HepG2 (cell line): Measurements from ENCODE around the gene EFHC2. TPM values are rescaled to one million over a fixed set of nuclear protein-coding genes. Genes with fewer than 3 reads are reported as not detected.

Experiments
- ATAC-seq: fragments of 200-7000 bp; cut with Tn5 transposase; 3 replicates; pipeline ENCODE4 v1.9.1; 2020; ENCODE audit warnings: mild to moderate bottlenecking, moderate library complexity
- BruUV-seq: library from RNA; stranded (reverse); fragments of 400-500 nt; replicated peaks from 2 replicates; lab custom pipeline; 2021; lab: Mats Ljungman, UMichigan
- CTCF ChIA-PET: fragments of 300-600 bp; formaldehyde crosslinking; extraction: SDS; loops from one replicate; lab custom pipeline; 2021; ENCODE audit warnings: low total read pairs, inconsistent platforms, low intra/inter-chr PET ratio; lab: Yijun Ruan, JAX
- POLR2A ChIA-PET: fragments of 350-600 bp; sonication (Branson Sonifier 250); formaldehyde crosslinking; loops from one replicate; lab custom pipeline; 2020; ENCODE audit warnings: antibody characterized with exemption, inconsistent platforms; lab: Yijun Ruan, JAX
- DNase-seq: peaks from one replicate; pipeline ENCODE4 v3.0.0-alpha.2; 2015; ENCODE audit warnings: low spot score
- FAIRE-seq: peaks from 3 replicates; lab custom pipeline; 2011; peaks lifted over from hg19 to GRCh38; lab: Jason Lieb, UNC
- H2AFZ ChIP-seq: one replicate; pipeline ENCODE4 v1.6.1; 2011; ENCODE audit warnings: low read length, inconsistent platforms
- H3K27ac ChIP-seq: fragments of 300-600 bp; 3 replicates; pipeline ENCODE4 v1.8.0; 2011; ENCODE audit warnings: mixed run types, mild to moderate bottlenecking, mixed read lengths, low read length, inconsistent platforms; ENCODE audit not compliant: insufficient read depth; ENCODE audit errors: extremely low read length
- H3K27me3 ChIP-seq, 2 experiments: fragments of 200-600 bp in 1 of 2; 2 replicates in 1 of 2; 3 replicates in 1 of 2; pipeline versions ENCODE4 v1.6.0 to v1.8.0; 2011; ENCODE audit warnings: low read length in 2 of 2, mild to moderate bottlenecking in 2 of 2, moderate library complexity in 2 of 2, inconsistent platforms in 1 of 2; ENCODE audit not compliant: insufficient read depth in 2 of 2, control insufficient read depth in 1 of 2
- H3K36me3 ChIP-seq, 2 experiments: fragments of 200-600 bp in 1 of 2; replicated peaks in 1 of 2; 2 replicates in 1 of 2; 3 replicates in 1 of 2; pipeline versions ENCODE4 v1.5.1 to v1.8.0; 2011; ENCODE audit warnings: low read length in 2 of 2, inconsistent platforms in 1 of 2; ENCODE audit not compliant: insufficient read depth in 2 of 2, control insufficient read depth in 1 of 2
- H3K4me1 ChIP-seq: 2 replicates; pipeline ENCODE4 v1.5.1; 2012; ENCODE audit warnings: low read length, inconsistent platforms; ENCODE audit not compliant: insufficient read depth
- H3K4me2 ChIP-seq: 2 replicates; pipeline ENCODE4 v1.6.0; 2011; ENCODE audit warnings: low read depth, low read length, inconsistent platforms
- H3K4me3 ChIP-seq, 3 experiments: fragments of 200-600 bp in 1 of 3; sonication (generic), shearing (Covaris generic) in 1 of 3; replicated peaks in 1 of 3; 2 replicates each; pipeline ENCODE4 v1.5.1; 2011 to 2016; ENCODE audit warnings: low read length in 3 of 3, inconsistent platforms in 2 of 3, low read depth in 2 of 3, mild to moderate bottlenecking in 2 of 3, control low read depth in 1 of 3, mixed read lengths in 1 of 3; ENCODE audit not compliant: insufficient read depth in 1 of 3
- H3K79me2 ChIP-seq: one replicate; pipeline ENCODE4 v1.6.1; 2011; ENCODE audit warnings: low read length, inconsistent platforms; ENCODE audit not compliant: insufficient read depth
- H3K9ac ChIP-seq: 2 replicates; pipeline ENCODE4 v1.6.0; 2011; ENCODE audit warnings: mild to moderate bottlenecking, low read depth, low read length, inconsistent platforms; ENCODE audit not compliant: insufficient read depth
- H3K9me3 ChIP-seq: 2 replicates; pipeline ENCODE4 v1.5.1; 2012; ENCODE audit warnings: mild to moderate bottlenecking, low read length
- H4K20me1 ChIP-seq: 2 replicates; pipeline ENCODE4 v1.6.0; 2011; ENCODE audit warnings: inconsistent platforms, mild to moderate bottlenecking, low read length, moderate library complexity; ENCODE audit not compliant: insufficient read depth
- AKAP8 ChIP-seq: sonication (generic); formaldehyde crosslinking; IDR thresholded peaks from 2 replicates; pipeline ENCODE4 v1.5.1; 2020; ENCODE audit warnings: mild to moderate bottlenecking, missing genetic modification reagents
- DNMT3B ChIP-seq: conservative IDR thresholded peaks from 2 replicates; pipeline ENCODE4 v1.6.1; 2016; ENCODE audit warnings: missing biosample characterization, control low read depth
- HOMEZ ChIP-seq: IDR thresholded peaks from 2 replicates; pipeline ENCODE4 v1.6.1; 2016; ENCODE audit warnings: low read depth
- NRL ChIP-seq: sonication (generic); formaldehyde crosslinking; IDR thresholded peaks from 2 replicates; pipeline ENCODE4 v1.5.0; 2020; ENCODE audit warnings: missing genetic modification reagents, mild to moderate bottlenecking, moderate library complexity, borderline replicate concordance
- REXO4 ChIP-seq: sonication (generic); formaldehyde crosslinking; IDR thresholded peaks from 2 replicates; pipeline ENCODE4 v1.8.0; 2022; ENCODE audit warnings: missing genetic modification reagents, mild to moderate bottlenecking, borderline replicate concordance
- RXRA ChIP-seq: sonication (generic); formaldehyde crosslinking; IDR thresholded peaks from 2 replicates; pipeline ENCODE4 v1.5.1; 2020; ENCODE audit warnings: missing genetic modification reagents
- TSC22D2 ChIP-seq: sonication (generic); formaldehyde crosslinking; IDR thresholded peaks from 2 replicates; pipeline ENCODE4 v1.5.1; 2020; ENCODE audit warnings: missing genetic modification reagents, mild to moderate bottlenecking, borderline replicate concordance
- ZNF292 ChIP-seq: sonication (generic); formaldehyde crosslinking; IDR thresholded peaks from 2 replicates; pipeline ENCODE4 v1.8.1; 2022; ENCODE audit warnings: mild to moderate bottlenecking, low read depth, missing genetic modification reagents, borderline replicate concordance
- ZNF362 ChIP-seq: sonication (generic); formaldehyde crosslinking; IDR thresholded peaks from 2 replicates; pipeline ENCODE4 v1.4.0; 2020; ENCODE audit warnings: missing genetic modification reagents, mild to moderate bottlenecking, borderline replicate concordance
- ZNF484 ChIP-seq: sonication (generic); formaldehyde crosslinking; IDR thresholded peaks from 2 replicates; pipeline ENCODE4 v1.5.1; 2020; ENCODE audit warnings: mild to moderate bottlenecking, low read depth, missing genetic modification reagents, borderline replicate concordance
- ZNF773 ChIP-seq: sonication (generic); formaldehyde crosslinking; IDR thresholded peaks from 2 replicates; pipeline ENCODE4 v1.4.0; 2020; ENCODE audit warnings: missing genetic modification reagents, borderline replicate concordance
- WGBS: methylation state at CpG from one replicate; pipeline ENCODE4 v1.1.6; 2017; ENCODE audit warnings: low lambda C conversion rate; 5-methylcytosine and 5-hydroxymethylcytosine counted together
- in situ Hi-C: cut with HindIII; loops from 2 replicates; pipeline ENCODE4 v1.10.0; 2017; ENCODE audit warnings: low pct_unique_long_range_greater_than_20kb; ENCODE audit not compliant: extremely low pct_ligation_motif_present
- intact Hi-C: fragments of 100-400 bp; cut with micrococcal nuclease; formaldehyde crosslinking; loops from one replicate; pipeline ENCODE4 v1.10.0; 2022; ENCODE audit not compliant: unreplicated experiment
- polyA plus RNA-seq, 8 experiments: library from polyadenylated mRNA; depleted of rRNA in 3 of 8; stranded (reverse) in 7 of 8; unstranded in 1 of 8; fragments of >200 nt; fragmentation: Illumina TruSeq in 4 of 8; extraction: Trizol in 4 of 8; gene quantifications; 2 replicates each; pipeline versions ENCODE4 v1.2.1 to v1.2.3, GENCODE V29; 2011 to 2016; ENCODE audit warnings: low read depth in 4 of 8, missing spikeins in 1 of 8, mixed read lengths in 1 of 8; ENCODE audit not compliant: insufficient read depth in 1 of 8
- total RNA-seq, 5 experiments: library from RNA; depleted of rRNA; stranded (reverse); fragments of >200 nt; fragmentation: Illumina TruSeq; extraction: Trizol; gene quantifications; 2 replicates each; pipeline ENCODE4 v1.2.3, GENCODE V29; 2016; ENCODE audit warnings: low read depth in 1 of 5
- TF ChIP-seq, protein P1 (sequence below): sonication (generic); formaldehyde crosslinking; IDR thresholded peaks from 2 replicates; pipeline ENCODE4 v1.9.0; 2021; ENCODE audit warnings: mild to moderate bottlenecking, missing genetic modification reagents

The EFHC2 gene
- total and polyA plus RNA-seq, 2 of the 13 experiments (the other 11 are each of a cell fraction or from before 2014, with no cell fraction given): not detected

DNA sequence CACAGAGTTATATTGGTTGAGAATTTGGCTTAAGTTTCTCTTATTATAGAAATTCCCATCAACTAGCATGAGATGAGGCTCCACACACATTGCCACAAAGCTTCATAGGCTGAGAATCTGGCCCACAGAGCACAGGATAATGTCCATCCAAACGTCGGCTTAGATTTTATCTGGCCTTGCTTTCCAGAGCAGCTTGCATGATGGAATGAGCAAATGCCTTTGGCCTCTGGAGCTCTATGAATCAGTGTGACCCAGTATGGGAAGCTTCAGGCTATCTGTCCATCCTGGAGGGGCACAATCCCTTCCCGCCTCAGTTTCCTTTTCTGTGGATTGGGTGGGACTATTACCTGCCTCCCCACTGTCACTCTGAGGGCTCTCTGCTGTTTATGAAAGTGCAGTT, 238.8 kb downstream of the EFHC2 start:
- Histone ChIP-seq H4K20me1 (no peaks in the 10 kb centered on the region), H3K27me3 (no peaks in the 10 kb centered on the region), H3K79me2 (no peaks in the 10 kb centered on the region), H3K4me1 (no peaks in the 10 kb centered on the region), H3K9me3 (no peaks in the 10 kb centered on the region), H3K4me3 (no peak overlapping the region), H3K27ac (no peak overlapping the region), H3K36me3 (no peaks in the 10 kb centered on the region), H3K4me2 (no peak overlapping the region), H3K9ac (no peak overlapping the region)
- ChIA-PET POLR2A (no interaction called here), CTCF (no interaction called here)
- ATAC-seq: no peak
- DNase-seq: no peak
- WGBS: 0% methylated on average over 1 of the region's 3 CpGs
- in situ Hi-C loops: no loop called here
- no TSS peak for BruUV-seq
- TF ChIP-seq ZNF484 (no peak), ZNF292 (CRISPR knock-in tag) (no peak), RXRA (CRISPR knock-in tag) (no peak), NRL (no peak), ZNF773 (CRISPR knock-in tag) (no peak), AKAP8 (CRISPR knock-in tag) (no peak), DNMT3B (CRISPR knock-in tag) (no peak), REXO4 (CRISPR knock-in tag) (no peak), TSC22D2 (CRISPR knock-in tag) (no peak), HOMEZ (no peak), ZNF362 (CRISPR knock-in tag) (no peak)
- TF ChIP-seq, protein P1, sequence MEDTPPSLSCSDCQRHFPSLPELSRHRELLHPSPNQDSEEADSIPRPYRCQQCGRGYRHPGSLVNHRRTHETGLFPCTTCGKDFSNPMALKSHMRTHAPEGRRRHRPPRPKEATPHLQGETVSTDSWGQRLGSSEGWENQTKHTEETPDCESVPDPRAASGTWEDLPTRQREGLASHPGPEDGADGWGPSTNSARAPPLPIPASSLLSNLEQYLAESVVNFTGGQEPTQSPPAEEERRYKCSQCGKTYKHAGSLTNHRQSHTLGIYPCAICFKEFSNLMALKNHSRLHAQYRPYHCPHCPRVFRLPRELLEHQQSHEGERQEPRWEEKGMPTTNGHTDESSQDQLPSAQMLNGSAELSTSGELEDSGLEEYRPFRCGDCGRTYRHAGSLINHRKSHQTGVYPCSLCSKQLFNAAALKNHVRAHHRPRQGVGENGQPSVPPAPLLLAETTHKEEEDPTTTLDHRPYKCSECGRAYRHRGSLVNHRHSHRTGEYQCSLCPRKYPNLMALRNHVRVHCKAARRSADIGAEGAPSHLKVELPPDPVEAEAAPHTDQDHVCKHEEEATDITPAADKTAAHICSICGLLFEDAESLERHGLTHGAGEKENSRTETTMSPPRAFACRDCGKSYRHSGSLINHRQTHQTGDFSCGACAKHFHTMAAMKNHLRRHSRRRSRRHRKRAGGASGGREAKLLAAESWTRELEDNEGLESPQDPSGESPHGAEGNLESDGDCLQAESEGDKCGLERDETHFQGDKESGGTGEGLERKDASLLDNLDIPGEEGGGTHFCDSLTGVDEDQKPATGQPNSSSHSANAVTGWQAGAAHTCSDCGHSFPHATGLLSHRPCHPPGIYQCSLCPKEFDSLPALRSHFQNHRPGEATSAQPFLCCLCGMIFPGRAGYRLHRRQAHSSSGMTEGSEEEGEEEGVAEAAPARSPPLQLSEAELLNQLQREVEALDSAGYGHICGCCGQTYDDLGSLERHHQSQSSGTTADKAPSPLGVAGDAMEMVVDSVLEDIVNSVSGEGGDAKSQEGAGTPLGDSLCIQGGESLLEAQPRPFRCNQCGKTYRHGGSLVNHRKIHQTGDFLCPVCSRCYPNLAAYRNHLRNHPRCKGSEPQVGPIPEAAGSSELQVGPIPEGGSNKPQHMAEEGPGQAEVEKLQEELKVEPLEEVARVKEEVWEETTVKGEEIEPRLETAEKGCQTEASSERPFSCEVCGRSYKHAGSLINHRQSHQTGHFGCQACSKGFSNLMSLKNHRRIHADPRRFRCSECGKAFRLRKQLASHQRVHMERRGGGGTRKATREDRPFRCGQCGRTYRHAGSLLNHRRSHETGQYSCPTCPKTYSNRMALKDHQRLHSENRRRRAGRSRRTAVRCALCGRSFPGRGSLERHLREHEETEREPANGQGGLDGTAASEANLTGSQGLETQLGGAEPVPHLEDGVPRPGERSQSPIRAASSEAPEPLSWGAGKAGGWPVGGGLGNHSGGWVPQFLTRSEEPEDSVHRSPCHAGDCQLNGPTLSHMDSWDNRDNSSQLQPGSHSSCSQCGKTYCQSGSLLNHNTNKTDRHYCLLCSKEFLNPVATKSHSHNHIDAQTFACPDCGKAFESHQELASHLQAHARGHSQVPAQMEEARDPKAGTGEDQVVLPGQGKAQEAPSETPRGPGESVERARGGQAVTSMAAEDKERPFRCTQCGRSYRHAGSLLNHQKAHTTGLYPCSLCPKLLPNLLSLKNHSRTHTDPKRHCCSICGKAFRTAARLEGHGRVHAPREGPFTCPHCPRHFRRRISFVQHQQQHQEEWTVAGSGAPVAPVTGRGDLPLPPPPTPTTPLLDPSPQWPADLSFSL: no peak
- TF ChIP-seq, all 625 proteins: peak for 0
- H2AFZ ChIP-seq: no peak overlapping the region
- no peak for FAIRE-seq
- intact Hi-C loops: no loop called here
